Mucosa of rectum (tissue), 2 donors: ENCODE measurements around the gene UCP1.

Experiments used
- H3K27ac ChIP-seq, 2 donors: one replicate each; pipeline ENCODE4 v1.7.0; 2013; ENCODE audit warnings: inconsistent platforms in 2 of 2, low read depth in 2 of 2, low read length in 2 of 2
- H3K27me3 ChIP-seq, 2 donors: one replicate each; pipeline ENCODE4 v1.7.0; 2013; ENCODE audit warnings: low read length in 2 of 2; ENCODE audit not compliant: control insufficient read depth in 2 of 2, insufficient read depth in 2 of 2
- H3K36me3 ChIP-seq, 2 donors: one replicate each; pipeline ENCODE4 v1.7.0; 2013; ENCODE audit warnings: low read length in 2 of 2; ENCODE audit not compliant: control insufficient read depth in 2 of 2, insufficient read depth in 2 of 2
- H3K4me1 ChIP-seq, 2 donors: one replicate each; pipeline ENCODE4 v1.7.0; 2013; ENCODE audit warnings: low read length in 2 of 2, mild to moderate bottlenecking in 1 of 2; ENCODE audit not compliant: control insufficient read depth in 2 of 2, insufficient read depth in 2 of 2
- H3K4me3 ChIP-seq, 2 donors: one replicate each; pipeline ENCODE4 v1.7.0; 2013; ENCODE audit warnings: low read length in 2 of 2
- H3K9ac ChIP-seq, 2 donors: one replicate each; pipeline ENCODE4 v1.7.0; 2013; ENCODE audit warnings: low read length in 2 of 2, low read depth in 1 of 2, mild to moderate bottlenecking in 1 of 2
- H3K9me3 ChIP-seq, 2 donors: one replicate each; pipeline ENCODE4 v1.7.0; 2013; ENCODE audit warnings: low read length in 2 of 2; ENCODE audit not compliant: control insufficient read depth in 2 of 2
- donor health status: healthy.
- donor health status: Normal muscosa, but diverticular disease.

UCP1 gene

DNA sequence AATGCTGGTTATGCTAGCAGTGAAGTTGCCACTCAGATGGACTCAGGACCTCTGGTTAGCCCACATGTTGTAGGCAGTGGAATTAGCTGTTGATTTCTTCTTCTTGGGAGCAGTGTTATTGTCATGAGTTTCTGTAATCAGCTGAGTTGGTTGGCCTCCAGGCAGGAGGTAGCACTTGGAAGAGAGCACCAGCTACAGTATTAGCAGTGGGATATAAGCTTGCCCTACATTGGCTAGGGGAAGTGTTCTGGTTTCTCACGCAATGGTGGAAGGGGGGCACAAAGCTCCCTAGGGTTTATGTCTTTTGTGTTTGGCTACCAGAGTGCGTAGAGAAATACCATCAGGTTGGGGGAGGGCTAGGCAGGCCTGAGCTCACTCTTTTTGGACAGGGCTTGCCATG, 34.0 kb upstream of the UCP1 start:
- Histone ChIP-seq H3K27ac (no peak overlapping the region), H3K9ac (no peak overlapping the region)

GRCh38 chr4:140600408-140600807, 31.6 kb upstream of the UCP1 start:
- no peaks in the 10 kb centered on the region for H3K9me3 ChIP-seq
- no peak overlapping the region for H3K27ac ChIP-seq
- no peak overlapping the region for H3K4me3 ChIP-seq
- H3K4me1 ChIP-seq: no peaks in the 10 kb centered on the region
- no peaks in the 10 kb centered on the region for H3K27me3 ChIP-seq
- H3K36me3 ChIP-seq: no peaks in the 10 kb centered on the region
- H3K9ac ChIP-seq: no peak overlapping the region

More for the DNA sequence above, 34.0 kb upstream of the UCP1 start:
- Histone ChIP-seq H3K4me1 (no peaks in the 10 kb centered on the region), H3K9me3 (no peaks in the 10 kb centered on the region), H3K4me3 (no peak overlapping the region), H3K27me3 (no peaks in the 10 kb centered on the region), H3K36me3 (no peaks in the 10 kb centered on the region)

DNA sequence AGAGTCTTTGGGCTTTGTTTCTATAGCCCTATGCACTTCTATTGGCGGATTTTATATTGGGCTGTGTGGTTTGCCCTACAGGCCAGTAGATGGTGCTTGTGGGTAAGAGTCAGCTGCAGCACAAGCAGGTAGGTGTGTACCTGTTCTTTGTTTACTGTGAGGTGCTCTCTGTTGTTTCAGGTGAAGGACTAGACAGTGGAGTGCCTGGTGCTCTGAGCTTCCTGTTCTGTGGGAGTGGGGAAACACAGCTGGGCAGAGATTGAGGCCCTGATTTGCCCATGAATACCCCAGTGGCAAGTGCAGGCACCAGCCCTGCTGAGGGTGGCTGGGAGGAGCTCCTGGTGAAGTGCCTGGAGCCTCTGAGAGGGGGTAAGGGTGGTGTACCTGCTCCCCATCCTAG, 26.3 kb upstream of the UCP1 start:
- Histone ChIP-seq H3K9me3 (no peaks in the 10 kb centered on the region), H3K36me3 (no peaks in the 10 kb centered on the region), H3K4me3 (no peak overlapping the region), H3K27ac (no peak overlapping the region), H3K9ac (no peak overlapping the region), H3K4me1 (no peaks in the 10 kb centered on the region), H3K27me3 (no peaks in the 10 kb centered on the region)

DNA sequence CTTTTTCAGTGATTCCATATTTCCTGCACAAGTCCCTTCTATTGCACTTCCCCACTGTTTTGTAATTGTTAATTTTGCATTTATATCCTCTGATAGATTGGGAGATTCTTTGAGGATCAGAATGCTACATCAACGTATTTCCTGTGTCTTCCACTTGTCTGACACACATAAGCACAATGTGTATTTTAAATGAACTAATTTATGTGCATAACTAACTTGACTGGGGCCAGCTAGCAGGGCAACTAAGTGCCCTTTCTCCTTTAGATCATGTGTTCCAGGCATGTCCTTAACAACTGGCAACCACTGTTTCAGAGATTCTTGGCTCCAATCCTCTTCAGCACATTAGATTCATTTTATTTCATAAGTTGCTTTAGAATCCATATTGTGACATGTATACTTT, 15.7 kb upstream of the UCP1 start:
- no peaks in the 10 kb centered on the region for H3K4me1 ChIP-seq
- no peaks in the 10 kb centered on the region for H3K36me3 ChIP-seq
- H3K27ac ChIP-seq: no peak overlapping the region
- H3K9ac ChIP-seq: no peak overlapping the region
- no peaks in the 10 kb centered on the region for H3K9me3 ChIP-seq
- H3K4me3 ChIP-seq: no peak overlapping the region
- H3K27me3 ChIP-seq: peaks cover 2 to 9% of the 10 kb centered on the region in 2 donors

DNA sequence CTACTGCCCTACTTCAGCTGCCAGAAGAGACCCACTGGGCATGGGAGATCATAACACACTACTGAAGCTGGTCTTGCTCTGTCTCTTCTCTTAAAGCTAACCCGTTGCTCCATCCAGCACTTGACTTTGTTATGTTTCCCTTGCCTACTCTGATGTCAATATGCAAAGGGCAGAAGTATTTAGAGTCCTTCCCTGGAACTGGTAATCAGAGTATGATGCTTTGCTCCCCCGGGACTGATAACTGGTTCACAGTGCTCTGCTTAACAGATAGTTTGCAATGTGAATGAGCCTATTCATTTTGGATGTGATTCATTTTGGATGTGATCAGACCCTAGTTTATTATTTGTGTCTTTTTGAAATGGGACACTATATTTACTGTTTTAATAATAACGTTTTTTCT, 12.3 kb upstream of the UCP1 start:
- no peaks in the 10 kb centered on the region for H3K36me3 ChIP-seq
- H3K9ac ChIP-seq: no peak overlapping the region
- no peak overlapping the region for H3K4me3 ChIP-seq

GRCh38 chr4:140579278-140579677, 10.5 kb upstream of the UCP1 start:
- Histone ChIP-seq H3K27ac (no peak overlapping the region), H3K4me3 (no peak overlapping the region), H3K27me3 (peaks cover 15 to 33% of the 10 kb centered on the region in 2 donors), H3K9me3 (no peaks in the 10 kb centered on the region), H3K36me3 (no peaks in the 10 kb centered on the region), H3K9ac (no peak overlapping the region), H3K4me1 (no peaks in the 10 kb centered on the region)

More for the DNA sequence above, 12.3 kb upstream of the UCP1 start:
- H3K4me1 ChIP-seq: no peaks in the 10 kb centered on the region
- H3K9me3 ChIP-seq: no peaks in the 10 kb centered on the region
- H3K27ac ChIP-seq: no peak overlapping the region
- H3K27me3 ChIP-seq: peaks cover 11 to 33% of the 10 kb centered on the region in 2 donors

- Histone ChIP-seq H3K9ac (no peak overlapping the region), H3K27me3 (peaks cover 22 to 37% of the 10 kb centered on the region in 2 donors), H3K4me3 (no peak overlapping the region), H3K27ac (no peak overlapping the region), H3K36me3 (no peaks in the 10 kb centered on the region), H3K9me3 (no peaks in the 10 kb centered on the region), H3K4me1 (no peaks in the 10 kb centered on the region)
Measured at GRCh38 chr4:140575489-140575888, 6.7 kb upstream of the UCP1 start.

GRCh38 chr4:140571620-140572019, 2.9 kb upstream of the UCP1 start:
- Histone ChIP-seq H3K27ac (no peak overlapping the region), H3K4me3 (no peak overlapping the region), H3K9ac (no peak overlapping the region), H3K27me3 (peaks cover 44 to 49% of the 10 kb centered on the region in 2 donors), H3K36me3 (no peaks in the 10 kb centered on the region), H3K9me3 (no peaks in the 10 kb centered on the region), H3K4me1 (peaks cover 9 to 11% of the 10 kb centered on the region in 2 donors)

DNA sequence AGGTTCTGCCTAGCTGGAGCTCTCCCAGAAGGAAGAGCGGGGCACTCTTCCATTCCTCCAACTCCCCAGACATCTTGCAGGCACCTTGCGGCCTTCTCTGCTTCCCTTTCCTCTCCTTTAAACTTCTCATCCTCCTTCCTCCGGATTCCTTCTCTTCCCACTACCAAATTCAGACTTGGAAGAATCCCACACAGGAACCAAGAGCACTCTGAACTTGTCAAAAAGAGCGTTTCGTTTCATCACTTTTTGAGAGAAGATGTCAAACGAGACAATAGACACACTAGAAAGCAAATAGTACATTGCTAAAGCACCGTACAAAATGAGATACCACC, 512 bp upstream of the UCP1 start:
- Histone ChIP-seq H3K9me3 (no peaks in the 10 kb centered on the region), H3K9ac (no peak overlapping the region), H3K27me3 (peaks cover 41 to 55% of the 10 kb centered on the region in 2 donors), H3K4me3 (peak overlapping the region; percentile 20 to 42), H3K4me1 (peaks cover 9 to 11% of the 10 kb centered on the region in 2 donors), H3K36me3 (no peaks in the 10 kb centered on the region), H3K27ac (no peak overlapping the region)

GRCh38 chr4:140559696-140560095, 9.1 kb downstream of the UCP1 start:
- Histone ChIP-seq H3K27ac (no peak overlapping the region), H3K4me1 (no peaks in the 10 kb centered on the region), H3K36me3 (no peaks in the 10 kb centered on the region), H3K9me3 (no peaks in the 10 kb centered on the region), H3K27me3 (no peaks in the 10 kb centered on the region), H3K9ac (no peak overlapping the region), H3K4me3 (no peak overlapping the region)

- H3K4me1 ChIP-seq: no peaks in the 10 kb centered on the region
- H3K9ac ChIP-seq: no peak overlapping the region
- no peaks in the 10 kb centered on the region for H3K36me3 ChIP-seq
- no peak overlapping the region for H3K4me3 ChIP-seq
- no peak overlapping the region for H3K27ac ChIP-seq
- H3K9me3 ChIP-seq: no peaks in the 10 kb centered on the region
- H3K27me3 ChIP-seq: no peaks in the 10 kb centered on the region
Measured at GRCh38 chr4:140557831-140558435, 10.8 kb downstream of the UCP1 start.
